GM18511 (cell line): Measurements from ENCODE around the gene ZNF277.

Experiments used
- ATAC-seq: cut with Tn5 transposase; IDR thresholded peaks from one replicate; pipeline ENCODE4 v1.9.1; 2021; ENCODE audit warnings: mild to moderate bottlenecking, moderate library complexity; ENCODE audit not compliant: unreplicated experiment

The ZNF277 gene

GRCh38 chr7:112183266-112183665 is 23.2 kb upstream of the ZNF277 start:
- no peak for ATAC-seq

- ATAC-seq = no peak
Measured at GRCh38 chr7:112184455-112184854, 22.0 kb upstream of the ZNF277 start.

- ATAC-seq = no peak
Measured at GRCh38 chr7:112185005-112185834, 21.3 kb upstream of the ZNF277 start.

GRCh38 chr7:112186300-112186699 is 20.2 kb upstream of the ZNF277 start:
- ATAC-seq = no peak

- ATAC-seq = no peak
Measured at GRCh38 chr7:112188257-112188656, 18.2 kb upstream of the ZNF277 start.

GRCh38 chr7:112189691-112190090 is 16.8 kb upstream of the ZNF277 start:
- no peak for ATAC-seq

GRCh38 chr7:112190120-112190519 is 16.4 kb upstream of the ZNF277 start:
- ATAC-seq = no peak

- no peak for ATAC-seq
Measured at GRCh38 chr7:112192236-112193154, 14.0 kb upstream of the ZNF277 start.

GRCh38 chr7:112193915-112194502 is 12.5 kb upstream of the ZNF277 start:
- ATAC-seq = no peak

GRCh38 chr7:112195717-112196116 is 10.8 kb upstream of the ZNF277 start:
- ATAC-seq = no peak

GRCh38 chr7:112197322-112197721 is 9.2 kb upstream of the ZNF277 start:
- no peak for ATAC-seq

GRCh38 chr7:112199035-112199655 is 7.3 kb upstream of the ZNF277 start:
- ATAC-seq = no peak

GRCh38 chr7:112199672-112200071 is 6.8 kb upstream of the ZNF277 start:
- no peak for ATAC-seq

GRCh38 chr7:112201411-112201810 is 5.1 kb upstream of the ZNF277 start:
- no peak for ATAC-seq

GRCh38 chr7:112201839-112202238 is 4.7 kb upstream of the ZNF277 start:
- ATAC-seq = no peak

- ATAC-seq = no peak
Measured at GRCh38 chr7:112202816-112203215, 3.7 kb upstream of the ZNF277 start.

GRCh38 chr7:112203365-112203739 is 3.1 kb upstream of the ZNF277 start:
- ATAC-seq = no peak

- ATAC-seq = no peak
Measured at GRCh38 chr7:112204499-112205342, 1.8 kb upstream of the ZNF277 start.

- peak; percentile 16 for ATAC-seq
Measured at GRCh38 chr7:112205343-112206237, 905 bp upstream of the ZNF277 start.
